Measurements from ENCODE around the gene HPF1. TPM values are rescaled to one million over a fixed set of nuclear protein-coding genes. Genes with fewer than 3 reads are reported as not detected.

Gene HPF1
- total and polyA plus RNA-seq, 8 donors = 5.9 to 19.9 (median 9.5) TPM

DNA sequence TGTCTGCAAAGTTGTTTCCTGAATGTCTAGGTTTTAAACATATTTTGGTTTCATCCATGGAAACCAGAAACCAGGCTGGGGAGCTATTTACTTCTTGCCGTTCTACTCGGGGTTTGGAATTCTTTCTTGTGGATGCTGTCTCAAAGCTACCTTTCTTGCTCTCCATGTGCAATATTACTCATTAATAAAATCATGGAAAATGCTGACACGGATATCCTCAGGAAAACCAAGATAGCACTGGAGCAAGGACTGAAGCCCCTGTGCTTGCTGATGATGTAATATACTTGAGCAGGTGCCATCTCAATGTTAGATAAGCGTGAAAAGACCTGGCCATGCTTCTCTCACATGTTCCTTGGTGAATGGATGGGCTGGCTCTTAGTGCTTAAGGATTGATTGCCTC lies 41.5 kb upstream of the HPF1 start:
- Histone ChIP-seq H3K4me1 (no peaks in the 10 kb centered on the region), H3K4me3 (no peak overlapping the region), H3K36me3 (no peaks in the 10 kb centered on the region), H3K27ac (no peak overlapping the region), H3K27me3 (no peaks in the 10 kb centered on the region), H3K9me3 (no peaks in the 10 kb centered on the region)
- TF ChIP-seq, protein P1, sequence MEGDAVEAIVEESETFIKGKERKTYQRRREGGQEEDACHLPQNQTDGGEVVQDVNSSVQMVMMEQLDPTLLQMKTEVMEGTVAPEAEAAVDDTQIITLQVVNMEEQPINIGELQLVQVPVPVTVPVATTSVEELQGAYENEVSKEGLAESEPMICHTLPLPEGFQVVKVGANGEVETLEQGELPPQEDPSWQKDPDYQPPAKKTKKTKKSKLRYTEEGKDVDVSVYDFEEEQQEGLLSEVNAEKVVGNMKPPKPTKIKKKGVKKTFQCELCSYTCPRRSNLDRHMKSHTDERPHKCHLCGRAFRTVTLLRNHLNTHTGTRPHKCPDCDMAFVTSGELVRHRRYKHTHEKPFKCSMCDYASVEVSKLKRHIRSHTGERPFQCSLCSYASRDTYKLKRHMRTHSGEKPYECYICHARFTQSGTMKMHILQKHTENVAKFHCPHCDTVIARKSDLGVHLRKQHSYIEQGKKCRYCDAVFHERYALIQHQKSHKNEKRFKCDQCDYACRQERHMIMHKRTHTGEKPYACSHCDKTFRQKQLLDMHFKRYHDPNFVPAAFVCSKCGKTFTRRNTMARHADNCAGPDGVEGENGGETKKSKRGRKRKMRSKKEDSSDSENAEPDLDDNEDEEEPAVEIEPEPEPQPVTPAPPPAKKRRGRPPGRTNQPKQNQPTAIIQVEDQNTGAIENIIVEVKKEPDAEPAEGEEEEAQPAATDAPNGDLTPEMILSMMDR (IDR thresholded peaks at IDR 0.05) = no peak
- ATAC-seq (no peak), FAIRE-seq (no peak), DNase-seq (no peak)
- 70 to 83% methylated on average over 4 of the region's 4 CpGs for WGBS, 2 donors
- intact Hi-C loops (cut with DNase I) = no loop called here

DNA sequence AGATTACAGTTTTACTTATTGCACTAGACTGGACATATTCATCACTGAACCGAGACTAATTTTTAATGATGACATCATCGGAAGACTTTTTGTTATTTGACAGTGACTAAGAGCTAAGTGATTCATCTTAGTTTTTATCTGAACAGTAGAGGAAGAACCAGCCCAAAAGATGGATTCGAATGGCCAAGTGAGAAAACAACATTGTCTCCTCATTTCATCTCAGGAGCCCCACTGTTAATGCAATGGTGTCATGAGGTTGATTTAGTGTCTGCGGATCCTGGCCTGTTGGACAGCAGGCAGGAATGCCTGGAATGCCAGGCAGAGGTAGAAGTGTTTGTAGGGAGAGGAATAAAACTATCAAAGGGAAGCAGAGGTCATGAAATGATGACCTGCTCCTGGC lies 37.8 kb upstream of the HPF1 start:
- intact Hi-C loops (cut with DNase I) = no loop called here
- FAIRE-seq = no peak
- H3K27me3 ChIP-seq = no peaks in the 10 kb centered on the region
- DNase-seq = no peak
- no peaks in the 10 kb centered on the region for H3K9me3 ChIP-seq
- WGBS, 2 donors = 46 to 48% methylated on average over 4 of the region's 4 CpGs
- H3K36me3 ChIP-seq = no peaks in the 10 kb centered on the region
- no peak overlapping the region for H3K4me3 ChIP-seq
- H3K27ac ChIP-seq = no peak overlapping the region
- no peak for ATAC-seq
- TF ChIP-seq, protein P1 (IDR thresholded peaks at IDR 0.05) = no peak
- H3K4me1 ChIP-seq = peaks cover 0 to 6% (median 0%) of the 10 kb centered on the region in 3 donors

DNA sequence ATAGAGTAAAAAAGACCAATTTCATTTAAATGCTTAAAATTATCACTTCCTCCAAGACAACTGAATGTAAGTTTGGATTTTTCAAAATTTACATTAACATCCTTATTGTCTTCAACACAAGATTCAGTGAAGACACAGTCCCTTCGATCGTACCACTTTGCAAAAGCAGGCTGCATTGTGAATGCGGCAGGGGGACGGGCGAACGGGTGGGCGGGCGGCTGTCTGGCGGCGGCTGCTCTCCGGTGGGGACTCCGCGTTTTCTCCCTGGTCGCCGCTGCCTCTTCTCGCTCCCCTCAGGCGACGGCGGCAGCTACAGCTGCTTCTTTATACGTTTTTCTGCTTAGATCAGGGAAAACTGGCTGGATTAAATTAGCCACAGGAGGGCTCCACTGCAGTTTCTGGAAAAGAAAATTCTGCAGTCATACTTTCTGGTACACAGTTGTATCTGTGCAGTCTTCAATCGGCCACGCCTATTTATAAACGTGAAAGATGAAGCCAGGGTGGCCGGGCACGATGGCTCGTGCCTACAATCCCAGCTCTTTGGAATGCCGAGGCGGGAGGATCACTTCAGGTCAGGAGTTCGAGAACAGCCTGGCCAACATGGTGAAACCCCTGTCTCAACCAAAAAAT lies 33.9 kb upstream of the HPF1 start:
- ATAC-seq (peak; percentile 75 to 97 (median 94)), DNase-seq (peak; percentile 16 to 67 (median 32)), FAIRE-seq (no peak)
- H3K27ac ChIP-seq = no peak overlapping the region
- intact Hi-C loops (cut with DNase I) = no loop called here
- peak overlapping the region in 2 of 4 donors; percentile 23 to 28 for H3K4me3 ChIP-seq
- H3K4me1 ChIP-seq = peaks cover 0 to 6% (median 0%) of the 10 kb centered on the region in 3 donors
- peaks cover 0 to 10% (median 0%) of the 10 kb centered on the region in 4 donors for H3K27me3 ChIP-seq
- H3K36me3 ChIP-seq = no peaks in the 10 kb centered on the region
- WGBS, 2 donors = 4% methylated on average over 29 of the region's 29 CpGs
- H3K9me3 ChIP-seq = no peaks in the 10 kb centered on the region
- TF ChIP-seq, protein P1 (IDR thresholded peaks at IDR 0.05) = peak; percentile 16 to 34 (median 28)

DNA sequence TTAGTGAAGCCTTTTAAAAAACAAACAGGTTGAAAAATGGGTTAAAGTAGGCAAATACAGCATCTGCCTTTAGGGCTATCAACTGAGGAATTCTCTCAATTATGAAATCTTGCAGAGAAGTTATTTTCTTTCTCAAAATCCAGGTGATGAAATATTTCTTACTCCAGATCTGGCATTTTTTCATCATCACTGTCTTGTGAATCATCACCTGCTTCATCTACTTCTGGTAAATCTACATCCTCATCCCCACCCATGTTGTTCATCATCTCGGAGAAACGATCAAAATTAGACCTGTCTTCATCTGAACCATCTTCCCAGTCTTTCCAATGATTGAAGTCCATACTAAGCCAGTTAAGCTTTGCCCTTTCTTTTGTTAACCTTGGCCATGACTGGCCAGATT lies 33.3 kb upstream of the HPF1 start:
- Histone ChIP-seq H3K27me3 (peaks cover 0 to 10% (median 0%) of the 10 kb centered on the region in 4 donors), H3K27ac (no peak overlapping the region), H3K4me1 (peaks cover 0 to 6% (median 0%) of the 10 kb centered on the region in 3 donors), H3K36me3 (no peaks in the 10 kb centered on the region), H3K4me3 (no peak overlapping the region), H3K9me3 (no peaks in the 10 kb centered on the region)
- FAIRE-seq (no peak), ATAC-seq (peak in 2 of 4 donors; percentile 12), DNase-seq (no peak)
- TF ChIP-seq, protein P1 (IDR thresholded peaks at IDR 0.05) = no peak
- 20 to 30% methylated on average over 2 of the region's 2 CpGs for WGBS, 2 donors
- intact Hi-C loops (cut with DNase I) = no loop called here

Data from pancreas (tissue), 10 donors.